GM12801 (cell line): ENCODE results near the gene SECISBP2.

Experiments used
- CTCF ChIP-seq: IDR thresholded peaks from one replicate; pipeline ENCODE4 v1.5.1; 2011; ENCODE audit warnings: control low read depth; ENCODE audit not compliant: insufficient read length; ENCODE audit errors: extremely low read depth

Gene SECISBP2

GRCh38 chr9:89278997-89279739 lies 39.1 kb upstream of the SECISBP2 start:
- TF ChIP-seq CTCF: no peak

GRCh38 chr9:89281106-89281505 lies 37.2 kb upstream of the SECISBP2 start:
- no peak for TF ChIP-seq CTCF

GRCh38 chr9:89284076-89284475 lies 34.2 kb upstream of the SECISBP2 start:
- no peak for TF ChIP-seq CTCF

- no peak for TF ChIP-seq CTCF
Observed at GRCh38 chr9:89291741-89292140, 26.6 kb upstream of the SECISBP2 start.

- no peak for TF ChIP-seq CTCF
Observed at GRCh38 chr9:89293014-89293413, 25.3 kb upstream of the SECISBP2 start.

- no peak for TF ChIP-seq CTCF
Observed at GRCh38 chr9:89295400-89295799, 22.9 kb upstream of the SECISBP2 start.

GRCh38 chr9:89304020-89304833 lies 14.1 kb upstream of the SECISBP2 start:
- no peak for TF ChIP-seq CTCF
